HEK293 (cell line): Measurements from ENCODE around the gene RDH12.

Source experiments
- CTCF ChIP-seq: fragments of 450-650 bp; formaldehyde crosslinking; IDR thresholded peaks from 2 replicates; pipeline ENCODE4 v1.5.1; 2016; ENCODE audit warnings: missing biosample characterization, missing genetic modification characterization
- REST ChIP-seq: fragments of 450-650 bp; formaldehyde crosslinking; IDR thresholded peaks from 2 replicates; pipeline ENCODE4 v1.5.1; 2016; ENCODE audit warnings: missing biosample characterization, missing genetic modification characterization
- YY1 ChIP-seq: fragments of 450-650 bp; formaldehyde crosslinking; IDR thresholded peaks from 2 replicates; pipeline ENCODE4 v1.5.1; 2018; ENCODE audit warnings: missing biosample characterization, missing genetic modification characterization
- ZNF645 ChIP-seq: fragments of 450-650 bp; formaldehyde crosslinking; IDR thresholded peaks from 2 replicates; pipeline ENCODE4; 2016; ENCODE audit warnings: missing biosample characterization, missing genetic modification characterization

DNA sequence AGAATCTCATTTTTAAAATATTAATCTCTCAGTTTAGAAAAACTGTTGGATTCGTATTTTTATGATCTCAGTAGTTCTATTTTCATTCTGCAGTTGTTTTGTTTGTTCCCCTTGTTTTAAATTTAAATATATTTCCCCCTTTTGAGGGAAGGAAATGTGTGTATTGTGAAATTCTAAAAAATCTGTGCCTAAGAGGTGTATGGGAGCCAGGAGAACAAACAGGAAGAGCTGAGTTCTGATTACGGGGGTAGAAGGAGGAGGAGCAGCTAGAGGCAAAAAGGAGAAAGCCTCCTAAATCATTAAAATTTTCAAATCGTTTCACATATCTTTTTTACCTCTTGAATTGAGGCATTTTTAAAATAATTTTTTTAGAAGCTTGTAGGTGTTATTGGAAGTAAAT, 2.3 kb downstream of the RDH12 start:
- TF ChIP-seq YY1 (tag by site-specific recombination): no peak
- TF ChIP-seq ZNF645: no peak
- no peak for TF ChIP-seq CTCF (tag by site-specific recombination)
- TF ChIP-seq REST (tag by site-specific recombination): no peak
